HG02870 (cell line): ENCODE data around the gene CD86.
A peak's percentile ranks its signal among the peaks of the same experiment; 100 is the strongest.

Experiments
- ATAC-seq: cut with Tn5 transposase; IDR thresholded peaks from one replicate; pipeline ENCODE4 v1.9.1; 2021; ENCODE audit warnings: mild to moderate bottlenecking, moderate library complexity; ENCODE audit not compliant: unreplicated experiment

The CD86 gene

GRCh38 chr3:122058294-122058693 lies 3.1 kb downstream of the CD86 start:
- ATAC-seq: peak; percentile 41

DNA sequence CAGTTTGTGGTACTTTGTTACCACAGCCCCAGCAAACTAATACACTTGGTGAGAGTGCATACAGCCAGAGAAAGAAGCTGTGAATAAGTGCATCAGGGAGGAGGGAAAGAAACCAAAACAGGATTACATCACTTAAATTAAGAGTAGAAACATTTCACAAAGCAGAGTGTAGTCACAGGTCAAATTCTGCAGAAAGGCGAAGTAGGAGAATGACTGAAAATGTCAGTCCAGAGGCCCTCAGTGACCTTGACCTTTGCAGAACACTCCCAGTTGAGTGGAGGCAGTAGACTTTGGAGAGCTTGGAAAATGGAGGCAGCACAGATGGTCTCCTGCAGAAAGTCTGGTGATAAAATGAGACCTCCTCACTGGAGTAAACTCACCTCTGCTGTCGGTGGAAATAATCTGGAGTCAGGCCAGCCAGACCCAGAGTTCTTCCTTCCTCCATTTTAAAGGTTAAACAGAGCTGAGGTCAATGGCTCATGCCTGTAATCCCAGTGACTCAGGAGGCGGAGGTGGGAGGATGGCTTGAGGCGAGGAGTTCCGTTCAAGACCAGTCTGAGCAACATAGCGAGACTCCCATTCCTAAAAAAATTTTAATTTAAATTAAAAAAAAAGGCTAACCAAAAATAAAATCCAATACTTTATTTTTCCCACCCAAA lies 5.0 kb downstream of the CD86 start:
- ATAC-seq: no peak

GRCh38 chr3:122063908-122064307 lies 8.7 kb downstream of the CD86 start:
- ATAC-seq: peak; percentile 63

DNA sequence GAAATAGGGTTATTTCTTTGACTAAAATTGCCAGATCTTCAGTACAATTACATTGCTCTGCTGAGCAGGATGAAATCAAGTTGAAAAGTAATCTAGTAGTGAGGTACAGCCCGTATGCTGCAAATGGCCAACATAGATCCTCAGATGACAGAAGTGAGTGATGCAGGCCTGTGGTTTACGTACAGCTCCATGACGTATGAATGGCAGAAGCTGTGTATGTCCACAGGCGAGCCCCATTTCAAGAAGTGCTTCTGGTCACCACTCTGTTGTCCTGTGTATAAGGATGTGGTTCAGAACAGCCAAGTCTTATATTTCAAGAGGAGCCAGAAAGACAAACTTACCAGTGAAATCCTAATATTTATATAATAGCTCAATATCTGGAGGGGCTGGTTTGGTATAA lies 9.2 kb downstream of the CD86 start:
- ATAC-seq: peak; percentile 19

DNA sequence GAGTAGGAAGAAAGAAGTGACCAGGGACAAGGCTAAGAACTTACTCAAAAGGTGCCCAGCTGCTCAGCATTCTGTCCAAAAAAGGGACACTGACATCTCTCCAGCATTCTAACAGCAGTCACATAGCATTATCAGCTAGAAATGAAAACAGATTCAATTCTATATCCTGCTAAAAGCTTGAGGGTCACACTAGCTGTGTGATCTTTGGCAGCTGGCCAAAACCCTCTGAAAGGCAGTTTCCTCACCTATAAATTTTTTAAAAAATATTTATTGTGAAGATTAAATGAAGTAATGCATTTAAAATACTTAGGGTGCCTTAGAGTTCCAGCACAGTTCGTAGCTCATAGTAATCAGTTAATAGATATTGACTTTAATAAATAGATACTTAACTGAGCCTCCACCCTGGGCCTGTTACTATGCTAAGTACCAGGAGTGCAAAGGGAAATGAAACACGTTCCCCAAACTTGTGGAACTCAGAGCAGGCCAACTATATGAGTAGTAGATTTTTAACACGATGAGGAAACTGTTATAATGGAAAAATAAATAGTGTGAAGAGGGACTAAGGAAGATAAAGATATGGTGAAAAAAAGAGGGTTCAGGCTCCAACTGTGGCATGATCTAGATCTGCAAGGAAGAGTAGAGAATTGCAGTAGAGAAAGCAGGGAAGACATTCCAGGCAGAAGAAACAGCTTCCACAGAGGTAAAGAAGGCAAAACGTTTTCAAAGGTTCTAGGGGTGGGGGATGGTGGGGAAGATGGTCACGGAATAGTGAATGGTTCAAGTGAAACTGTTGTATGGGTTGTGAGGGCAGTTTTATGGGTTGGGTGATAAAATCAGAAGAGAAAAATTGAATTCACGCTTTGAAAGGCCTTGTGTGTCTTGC lies 11.4 kb downstream of the CD86 start:
- ATAC-seq: no peak

GRCh38 chr3:122067214-122067550 lies 12.0 kb downstream of the CD86 start:
- no peak for ATAC-seq

DNA sequence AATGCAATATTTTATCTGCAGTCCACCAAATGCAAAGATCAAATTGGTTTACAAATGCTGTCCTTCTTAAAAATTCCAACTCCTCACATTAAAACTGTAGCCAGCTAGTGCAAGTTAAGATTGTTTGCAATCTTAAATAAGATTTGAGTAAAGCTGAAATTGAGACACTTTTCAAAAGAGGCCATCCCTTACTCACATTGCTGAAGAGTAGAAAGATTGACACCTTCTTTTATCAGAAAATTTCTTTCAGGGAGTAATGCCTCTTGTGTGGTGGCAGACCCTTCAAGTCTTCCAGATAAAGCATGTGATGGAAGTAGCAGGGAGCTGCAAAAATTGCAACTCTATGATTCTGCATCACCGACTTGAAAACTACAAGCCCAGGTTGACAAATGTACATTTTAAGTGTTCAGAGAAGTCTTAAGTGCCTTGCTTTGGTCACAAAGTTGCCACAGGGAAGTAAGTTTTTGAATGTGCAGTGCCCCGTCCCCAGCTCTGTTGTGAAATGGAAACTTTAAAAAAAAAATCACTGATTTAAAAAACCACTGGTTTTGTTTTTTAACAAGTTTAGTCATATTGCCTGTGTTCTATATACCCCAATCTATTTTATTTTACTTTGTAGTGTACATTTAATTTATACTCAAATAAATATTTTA lies 12.6 kb downstream of the CD86 start:
- peak; percentile 53 for ATAC-seq

DNA sequence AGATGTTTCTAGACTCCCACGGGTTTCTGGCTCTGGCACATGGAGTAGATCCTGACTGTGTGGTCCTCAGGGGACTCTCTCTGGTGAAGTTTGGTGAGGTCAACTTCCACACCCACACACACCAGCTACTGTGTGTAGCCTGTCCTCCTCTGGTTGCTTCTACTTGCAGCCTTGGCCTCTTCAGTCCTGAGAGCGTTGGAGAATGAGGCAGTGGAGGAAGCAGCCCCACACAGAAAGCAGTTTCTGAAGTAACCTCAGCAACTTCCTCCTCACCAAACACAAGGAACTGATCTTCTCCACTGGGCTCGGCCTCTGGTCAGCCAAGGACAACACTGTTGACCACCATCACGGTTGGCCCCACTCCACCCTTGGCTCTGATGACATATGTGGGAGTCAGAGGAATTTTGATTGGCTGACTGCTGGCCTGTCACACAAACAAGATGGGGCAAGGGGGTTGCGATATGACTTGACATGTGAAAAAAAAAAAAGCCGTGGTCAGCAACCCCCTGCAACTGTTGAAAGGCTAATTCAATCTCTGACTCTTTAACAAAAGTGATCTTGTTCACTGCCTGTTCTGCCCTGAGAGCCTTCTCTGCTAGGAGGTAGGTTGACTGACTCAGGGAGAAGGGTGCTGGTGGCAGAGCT lies 19.6 kb downstream of the CD86 start:
- peak; percentile 58 for ATAC-seq

- peak; percentile 4 for ATAC-seq
These were observed 21.5 kb downstream of the CD86 start for GRCh38 chr3:122076491-122077292.

GRCh38 chr3:122077293-122078234 lies 22.4 kb downstream of the CD86 start:
- peak; percentile 25 for ATAC-seq

DNA sequence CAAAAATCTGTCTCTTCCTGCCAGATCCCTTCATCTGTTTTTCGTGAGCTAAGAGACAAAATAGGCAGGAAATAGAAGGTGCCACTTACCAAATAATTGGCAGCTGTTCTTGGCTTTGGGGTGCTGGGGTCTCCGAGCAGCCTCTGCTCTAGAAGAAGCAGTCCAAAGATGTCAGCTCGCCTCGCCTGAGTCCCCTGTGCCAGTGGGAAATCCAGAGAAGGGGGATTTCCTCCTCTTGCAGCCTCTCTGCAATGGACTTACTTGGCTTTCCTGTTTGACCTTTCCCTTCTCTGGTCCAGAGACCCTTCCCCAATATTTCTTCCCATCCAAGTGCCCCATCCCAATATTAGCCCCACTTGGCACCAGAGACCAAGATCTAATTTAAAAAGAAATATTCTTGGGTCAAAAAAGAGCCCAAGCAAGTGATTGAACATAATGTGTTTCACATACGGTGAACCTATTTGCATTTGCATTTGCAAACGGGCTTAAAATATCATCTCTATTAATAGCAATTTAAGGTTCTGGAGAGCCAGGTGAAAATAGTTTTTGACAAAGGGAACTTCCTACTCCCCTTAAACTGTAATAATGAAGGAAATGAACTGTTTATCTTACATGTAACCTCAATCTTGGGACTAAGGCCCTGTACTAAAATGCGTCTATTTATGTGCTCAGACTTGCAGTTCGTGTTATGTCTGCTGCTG lies 23.2 kb downstream of the CD86 start:
- no peak for ATAC-seq

DNA sequence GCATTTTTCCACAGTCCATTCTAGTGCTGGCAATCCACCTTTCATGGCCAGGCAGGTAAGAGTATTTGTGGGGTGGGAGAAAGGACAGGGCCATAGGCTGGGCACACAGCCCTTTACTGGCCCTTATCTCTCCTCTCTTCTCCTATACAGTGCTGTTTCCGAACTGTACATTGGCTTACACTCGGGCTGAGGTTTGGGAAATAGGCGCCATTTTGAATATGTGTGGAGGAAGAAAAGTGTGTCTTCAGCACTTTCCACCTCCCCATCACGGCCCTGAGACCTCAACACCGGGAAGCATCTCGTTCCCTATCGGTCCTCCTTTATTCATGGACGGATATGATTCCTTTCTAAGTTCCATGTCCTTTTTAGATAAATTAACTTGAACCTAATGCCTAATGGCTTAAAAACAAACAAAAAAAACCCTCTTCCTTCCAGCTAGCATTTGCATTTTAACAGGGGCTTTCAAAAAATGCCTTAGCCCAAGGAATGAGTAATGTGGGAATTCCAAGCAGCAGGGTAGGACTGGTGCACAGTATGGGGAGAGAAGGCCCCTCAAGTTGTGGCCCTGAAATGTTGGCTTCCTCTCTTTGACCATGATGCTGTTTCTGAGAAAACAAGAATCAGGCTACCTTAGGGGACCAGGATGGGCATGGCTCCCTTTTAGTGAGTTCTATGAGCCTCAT lies 24.5 kb downstream of the CD86 start:
- no peak for ATAC-seq

DNA sequence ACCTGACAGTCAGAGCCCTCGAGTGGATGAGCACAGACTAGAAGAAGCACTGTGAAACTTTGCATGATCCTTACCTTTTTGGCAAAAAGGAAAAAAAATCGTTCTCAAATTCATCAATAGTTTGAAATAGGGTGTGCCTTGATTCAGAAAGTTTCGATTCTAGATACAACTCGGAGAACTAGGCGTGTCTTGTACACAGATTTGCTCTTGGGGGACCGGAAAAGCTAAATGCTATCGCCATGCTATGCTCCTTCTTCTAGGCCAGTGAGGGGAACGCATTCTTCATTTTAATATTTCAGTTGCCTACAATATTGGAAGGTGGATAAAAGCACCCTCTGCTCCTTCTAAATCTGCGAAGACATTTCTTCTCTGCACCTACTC lies 25.0 kb downstream of the CD86 start:
- no peak for ATAC-seq

GRCh38 chr3:122081543-122082247 lies 26.5 kb downstream of the CD86 start:
- ATAC-seq: peak; percentile 56

DNA sequence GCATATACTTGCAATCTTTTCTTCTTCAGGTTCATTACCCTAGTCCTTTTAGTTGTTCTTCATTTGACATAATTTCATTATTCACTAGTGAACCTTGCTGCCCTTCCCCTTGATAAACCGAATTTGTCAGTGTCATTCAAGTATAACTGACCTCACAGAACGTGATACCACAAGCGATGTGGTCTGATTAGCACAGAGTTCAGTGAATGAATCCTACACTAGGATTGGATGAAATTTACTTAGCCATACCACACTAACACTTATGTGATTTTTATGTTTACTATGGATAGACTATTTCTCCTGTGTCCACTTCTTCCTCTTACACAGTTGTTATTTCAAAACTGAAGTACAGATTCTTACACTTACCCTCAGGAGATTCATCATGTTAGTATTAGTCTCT lies 27.2 kb downstream of the CD86 start:
- no peak for ATAC-seq

GRCh38 chr3:122084799-122085198 lies 29.6 kb downstream of the CD86 start:
- ATAC-seq: no peak

GRCh38 chr3:122085673-122086072 lies 30.5 kb downstream of the CD86 start:
- no peak for ATAC-seq

- no peak for ATAC-seq
These were observed 33.4 kb downstream of the CD86 start for GRCh38 chr3:122088531-122088930.
